Loucy (cell line): Measurements from ENCODE around the gene ATP9A.
"Not testable (repeated sequence)": the region's sequence is repeated elsewhere in the genome, so short reads cannot be mapped to it uniquely, and the experiment has no call there.

Experiments
- H2AFZ ChIP-seq: fragments of 200-600 bp; sonication (generic); 2 replicates; pipeline ENCODE4 v1.6.0; 2016; ENCODE audit warnings: antibody characterized with exemption, mild to moderate bottlenecking, low read length, moderate library complexity
- H3F3A ChIP-seq: fragments of 200-600 bp; 2 replicates; pipeline ENCODE4 v1.6.0; 2016; ENCODE audit warnings: antibody characterized with exemption, low read depth, mild to moderate bottlenecking
- H3K27me3 ChIP-seq: fragments of 200-600 bp; sonication (generic); 2 replicates; pipeline ENCODE4 v1.6.1; 2014; ENCODE audit warnings: low read length, mild to moderate bottlenecking; ENCODE audit not compliant: insufficient read depth, poor library complexity, severe bottlenecking
- H3K36me3 ChIP-seq: fragments of 200-600 bp; sonication (generic); 2 replicates; pipeline ENCODE4 v1.6.1; 2016; ENCODE audit warnings: low read length; ENCODE audit not compliant: insufficient read depth
- H3K4me1 ChIP-seq: fragments of 200-600 bp; sonication (generic); 2 replicates; pipeline ENCODE4 v1.5.1; 2014; ENCODE audit warnings: low read length, mild to moderate bottlenecking; ENCODE audit not compliant: insufficient read depth, poor library complexity, severe bottlenecking
- H3K4me2 ChIP-seq: fragments of 200-600 bp; sonication (generic); 2 replicates; pipeline ENCODE4 v1.6.0; 2014; ENCODE audit warnings: antibody characterized with exemption, low read length, low read depth, mild to moderate bottlenecking; ENCODE audit not compliant: poor library complexity, severe bottlenecking
- H3K4me3 ChIP-seq: fragments of 200-600 bp; sonication (generic); 2 replicates; pipeline ENCODE4 v1.5.1; 2014; ENCODE audit warnings: low read length, mild to moderate bottlenecking, mixed read lengths; ENCODE audit not compliant: poor library complexity, severe bottlenecking
- H3K79me2 ChIP-seq: fragments of 200-600 bp; sonication (generic); 2 replicates; pipeline ENCODE4 v1.6.1; 2014; ENCODE audit warnings: low read length; ENCODE audit not compliant: insufficient read depth
- H3K9ac ChIP-seq: fragments of 200-600 bp; sonication (generic); 2 replicates; pipeline ENCODE4 v1.6.0; 2014; ENCODE audit warnings: mild to moderate bottlenecking, low read depth, low read length, moderate library complexity; ENCODE audit not compliant: poor library complexity, severe bottlenecking
- H3K9me2 ChIP-seq: fragments of 200-600 bp; sonication (generic); replicated peaks from 2 replicates; pipeline ENCODE4 v1.6.1; 2016; ENCODE audit warnings: low read depth, low read length, mixed read lengths
- H3K9me3 ChIP-seq: fragments of 200-600 bp; sonication (generic); 2 replicates; pipeline ENCODE4 v1.6.1; 2014; ENCODE audit warnings: mild to moderate bottlenecking, antibody characterized with exemption, low read length, low read depth; ENCODE audit not compliant: insufficient read depth
- H4K20me1 ChIP-seq: fragments of 200-600 bp; sonication (generic); 2 replicates; pipeline ENCODE4 v1.6.0; 2014; ENCODE audit warnings: antibody characterized with exemption, low read length, mild to moderate bottlenecking; ENCODE audit not compliant: insufficient read depth, poor library complexity, severe bottlenecking
- EZH2phosphoT487 ChIP-seq: fragments of 200-600 bp; IDR thresholded peaks from 2 replicates; pipeline ENCODE4 v1.6.1; 2018; ENCODE audit warnings: antibody characterized with exemption, mild to moderate bottlenecking, moderate library complexity, borderline replicate concordance
- TF ChIP-seq, protein P1 (sequence below): fragments of 200-600 bp; sonication (generic); conservative IDR thresholded peaks from 2 replicates; pipeline ENCODE4 v1.5.1; 2014; ENCODE audit warnings: mild to moderate bottlenecking, antibody characterized with exemption, low read length

Gene ATP9A

DNA sequence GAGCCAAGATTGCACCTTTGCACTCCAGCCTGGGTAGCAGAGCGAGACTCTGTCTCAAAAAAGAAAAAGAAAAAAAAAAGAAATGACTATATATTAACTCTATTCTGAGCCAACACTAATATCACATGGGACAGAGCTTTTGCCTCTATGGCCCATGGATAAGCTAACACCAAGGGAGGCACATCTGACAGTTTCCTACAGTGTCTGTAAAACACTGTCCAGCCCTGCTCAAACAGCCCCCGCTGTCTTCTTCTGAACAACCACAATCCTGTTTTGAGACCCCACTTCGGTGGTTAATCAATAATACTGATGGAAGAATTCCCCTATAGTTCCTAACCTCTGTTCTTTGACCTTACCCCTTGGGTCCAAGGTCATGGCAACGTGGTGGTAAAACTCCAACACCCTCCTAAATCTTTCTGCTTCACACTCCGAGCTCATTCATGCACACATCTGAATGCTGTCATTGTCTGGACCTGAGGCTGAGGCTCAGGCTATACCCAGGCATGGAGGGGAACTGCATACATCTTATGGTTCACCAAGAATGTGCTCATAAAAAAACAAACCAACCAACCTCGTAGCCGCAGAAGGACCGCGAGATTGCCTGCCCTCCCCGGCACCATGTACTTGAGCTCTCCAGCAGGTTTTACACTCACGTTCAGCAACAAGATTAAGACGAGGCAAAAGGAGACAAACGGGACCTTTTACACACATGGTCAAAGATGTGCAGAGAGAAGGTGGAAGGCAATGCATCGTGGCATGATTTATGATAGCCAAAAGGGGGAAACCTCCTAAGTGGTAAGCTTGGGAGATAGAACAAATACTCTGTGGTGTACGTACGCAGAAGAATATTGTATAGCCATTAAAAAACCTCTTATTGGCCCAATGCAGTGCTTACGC is 120.3 kb downstream of the ATP9A start:
- H4K20me1 ChIP-seq: peaks cover 9% of the 10 kb centered on the region
- peaks cover 55% of the 10 kb centered on the region; the same call in 1 of the 2 replicates for H3K79me2 ChIP-seq
- peaks cover 26% of the 10 kb centered on the region for H3K4me1 ChIP-seq
- H2AFZ ChIP-seq: no peak overlapping the region
- no peak overlapping the region for H3K4me3 ChIP-seq
- H3K9me3 ChIP-seq: no peaks in the 10 kb centered on the region
- H3K36me3 ChIP-seq: peaks cover 60% of the 10 kb centered on the region; the same call in 1 of the 2 replicates
- no peaks in the 10 kb centered on the region for H3K27me3 ChIP-seq
- H3K9me2 ChIP-seq: no peaks in the 10 kb centered on the region
- no peak overlapping the region for H3K9ac ChIP-seq
- TF ChIP-seq EZH2phosphoT487: no peak
- TF ChIP-seq, protein P1, sequence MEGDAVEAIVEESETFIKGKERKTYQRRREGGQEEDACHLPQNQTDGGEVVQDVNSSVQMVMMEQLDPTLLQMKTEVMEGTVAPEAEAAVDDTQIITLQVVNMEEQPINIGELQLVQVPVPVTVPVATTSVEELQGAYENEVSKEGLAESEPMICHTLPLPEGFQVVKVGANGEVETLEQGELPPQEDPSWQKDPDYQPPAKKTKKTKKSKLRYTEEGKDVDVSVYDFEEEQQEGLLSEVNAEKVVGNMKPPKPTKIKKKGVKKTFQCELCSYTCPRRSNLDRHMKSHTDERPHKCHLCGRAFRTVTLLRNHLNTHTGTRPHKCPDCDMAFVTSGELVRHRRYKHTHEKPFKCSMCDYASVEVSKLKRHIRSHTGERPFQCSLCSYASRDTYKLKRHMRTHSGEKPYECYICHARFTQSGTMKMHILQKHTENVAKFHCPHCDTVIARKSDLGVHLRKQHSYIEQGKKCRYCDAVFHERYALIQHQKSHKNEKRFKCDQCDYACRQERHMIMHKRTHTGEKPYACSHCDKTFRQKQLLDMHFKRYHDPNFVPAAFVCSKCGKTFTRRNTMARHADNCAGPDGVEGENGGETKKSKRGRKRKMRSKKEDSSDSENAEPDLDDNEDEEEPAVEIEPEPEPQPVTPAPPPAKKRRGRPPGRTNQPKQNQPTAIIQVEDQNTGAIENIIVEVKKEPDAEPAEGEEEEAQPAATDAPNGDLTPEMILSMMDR: no peak
- H3F3A ChIP-seq: no peaks in the 10 kb centered on the region
- H3K4me2 ChIP-seq: no peak overlapping the region

DNA sequence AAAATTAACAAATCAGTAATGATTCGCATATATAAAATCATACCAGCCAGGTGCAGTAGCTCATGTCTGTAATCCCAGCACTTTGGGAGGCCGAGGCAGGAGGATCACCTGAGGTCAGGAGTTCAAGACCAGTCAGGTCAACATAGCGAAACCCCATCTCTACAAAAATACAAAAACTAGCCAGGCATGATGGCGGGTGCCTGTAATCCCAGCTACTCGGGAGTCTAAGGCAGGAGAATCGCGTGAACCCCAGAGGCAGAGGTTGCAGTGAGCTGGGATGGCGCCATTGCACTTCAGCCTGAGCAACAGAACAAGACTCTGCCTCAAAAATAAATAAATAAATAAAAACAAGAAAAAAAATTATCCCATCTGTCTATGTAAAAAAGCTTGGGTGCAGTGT is 124.4 kb downstream of the ATP9A start:
- peaks cover 64% of the 10 kb centered on the region; the same call in 1 of the 2 replicates for H3K36me3 ChIP-seq
- not testable (repeated sequence) for H3K9me3 ChIP-seq, H3K9me2 ChIP-seq, H3K4me3 ChIP-seq, H3K27me3 ChIP-seq, H3F3A ChIP-seq, H4K20me1 ChIP-seq, H2AFZ ChIP-seq, H3K9ac ChIP-seq
- peaks cover 11% of the 10 kb centered on the region for H3K4me1 ChIP-seq
- H3K79me2 ChIP-seq: peaks cover 39% of the 10 kb centered on the region; the same call in 1 of the 2 replicates
- peak overlapping the region; percentile 25 for H3K4me2 ChIP-seq

- H3K4me2 ChIP-seq: peak overlapping the region; percentile 25
- H4K20me1 ChIP-seq: no peaks in the 10 kb centered on the region
- TF ChIP-seq EZH2phosphoT487: no peak
- TF ChIP-seq, protein P1: no peak
- H3K4me1 ChIP-seq: peaks cover 11% of the 10 kb centered on the region
- no peaks in the 10 kb centered on the region for H3K27me3 ChIP-seq
- H3K79me2 ChIP-seq: peaks cover 36% of the 10 kb centered on the region; the same call in 1 of the 2 replicates
- H3K9me3 ChIP-seq: no peaks in the 10 kb centered on the region
- no peak overlapping the region for H3K9ac ChIP-seq
- no peaks in the 10 kb centered on the region for H3K9me2 ChIP-seq
- no peak overlapping the region for H3K4me3 ChIP-seq
- peaks cover 64% of the 10 kb centered on the region; the same call in 1 of the 2 replicates for H3K36me3 ChIP-seq
- H3F3A ChIP-seq: no peaks in the 10 kb centered on the region
- no peak overlapping the region for H2AFZ ChIP-seq
Observed at GRCh38 chr20:51643390-51643789, 124.8 kb downstream of the ATP9A start.
